SU-DHL-6 (cell line): ENCODE data around the gene ZNF302.

ENCODE experiments used
- EZH2phosphoT487 ChIP-seq: fragments of 200-600 bp; sonication (generic), shearing (Covaris generic); conservative IDR thresholded peaks from 2 replicates; pipeline ENCODE4 v1.6.1; 2018; ENCODE audit warnings: mild to moderate bottlenecking, antibody characterized with exemption, low read length, moderate library complexity, mixed read lengths
- TF ChIP-seq, protein P1 (sequence below): fragments of 200-600 bp; sonication (generic); IDR thresholded peaks from one replicate; pipeline ENCODE4 v1.5.1; 2017; ENCODE audit warnings: antibody characterized with exemption, mild to moderate bottlenecking, low read length, moderate library complexity; ENCODE audit not compliant: insufficient read depth, poor library complexity, severe bottlenecking

DNA sequence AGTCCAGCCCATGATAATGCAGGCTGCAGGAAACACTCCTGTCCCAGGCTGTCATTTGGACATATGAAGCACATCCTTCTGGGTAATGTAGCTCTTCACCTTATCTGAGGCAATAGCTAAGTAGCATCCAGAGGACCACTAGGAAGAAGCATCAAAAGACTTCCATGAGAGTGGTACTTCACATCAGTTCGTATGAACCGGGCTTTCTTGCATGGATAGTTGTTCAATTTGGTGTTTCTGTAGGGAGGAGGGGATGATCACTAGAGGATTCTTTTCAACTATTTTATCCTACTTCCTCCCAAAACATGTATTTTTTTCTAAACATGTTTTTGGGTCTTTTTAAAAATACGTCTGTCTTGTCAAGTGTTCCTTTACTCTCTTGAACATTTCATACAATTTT is 12.9 kb downstream of the ZNF302 start:
- TF ChIP-seq EZH2phosphoT487, result no peak
- TF ChIP-seq, protein P1, sequence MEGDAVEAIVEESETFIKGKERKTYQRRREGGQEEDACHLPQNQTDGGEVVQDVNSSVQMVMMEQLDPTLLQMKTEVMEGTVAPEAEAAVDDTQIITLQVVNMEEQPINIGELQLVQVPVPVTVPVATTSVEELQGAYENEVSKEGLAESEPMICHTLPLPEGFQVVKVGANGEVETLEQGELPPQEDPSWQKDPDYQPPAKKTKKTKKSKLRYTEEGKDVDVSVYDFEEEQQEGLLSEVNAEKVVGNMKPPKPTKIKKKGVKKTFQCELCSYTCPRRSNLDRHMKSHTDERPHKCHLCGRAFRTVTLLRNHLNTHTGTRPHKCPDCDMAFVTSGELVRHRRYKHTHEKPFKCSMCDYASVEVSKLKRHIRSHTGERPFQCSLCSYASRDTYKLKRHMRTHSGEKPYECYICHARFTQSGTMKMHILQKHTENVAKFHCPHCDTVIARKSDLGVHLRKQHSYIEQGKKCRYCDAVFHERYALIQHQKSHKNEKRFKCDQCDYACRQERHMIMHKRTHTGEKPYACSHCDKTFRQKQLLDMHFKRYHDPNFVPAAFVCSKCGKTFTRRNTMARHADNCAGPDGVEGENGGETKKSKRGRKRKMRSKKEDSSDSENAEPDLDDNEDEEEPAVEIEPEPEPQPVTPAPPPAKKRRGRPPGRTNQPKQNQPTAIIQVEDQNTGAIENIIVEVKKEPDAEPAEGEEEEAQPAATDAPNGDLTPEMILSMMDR, result no peak
